B cell (primary cell): ENCODE data around the gene NKG7. TPM values are rescaled to one million over a fixed set of nuclear protein-coding genes. Genes with fewer than 3 reads are reported as not detected.

Experiments used
- ATAC-seq: fragments of 200-7000 bp; cut with Tn5 transposase; one replicate; pipeline ENCODE4 v1.10.0; 2021; ENCODE audit warnings: low read depth, mild to moderate bottlenecking, moderate number of reproducible peaks, moderate library complexity
- CTCF ChIA-PET: fragments of 350-600 bp; sonication (Branson Sonifier 250); formaldehyde crosslinking; loops from one replicate; lab custom pipeline; 2021; ENCODE audit warnings: antibody characterized with exemption, inconsistent platforms; lab: Charles Lee
- POLR2A ChIA-PET: fragments of 350-600 bp; sonication (Branson Sonifier 250); formaldehyde crosslinking; loops from one replicate; lab custom pipeline; 2021; ENCODE audit warnings: antibody characterized with exemption; lab: Charles Lee
- DNase-seq: peaks from one replicate; pipeline ENCODE4 v3.0.0; 2013
- H2AFZ ChIP-seq: 2 replicates; pipeline ENCODE4 v1.6.1; 2012; ENCODE audit warnings: mild to moderate bottlenecking, low read depth, low read length; ENCODE audit not compliant: insufficient read depth, poor library complexity, severe bottlenecking
- H3K27ac ChIP-seq, 2 donors: 1 replicate in 1 of 2; 2 replicates in 1 of 2; pipeline ENCODE4 v1.5.1; 2012 to 2013; ENCODE audit warnings: low read length in 2 of 2, mild to moderate bottlenecking in 2 of 2, moderate library complexity in 1 of 2
- H3K27me3 ChIP-seq, 4 experiments: fragments of 200-600 bp in 1 of 4; sonication (generic) in 1 of 4; replicated peaks in 1 of 4; 1 replicate in 2 of 4; 2 replicates in 2 of 4; pipeline versions ENCODE4 v1.6.1 to v1.7.0; 2013 to 2016; ENCODE audit warnings: low read length in 3 of 4, mild to moderate bottlenecking in 2 of 4, mixed read lengths in 1 of 4, moderate library complexity in 1 of 4; ENCODE audit not compliant: insufficient read depth in 4 of 4, control insufficient read depth in 3 of 4; ENCODE audit errors: control extremely low read depth in 1 of 4
- H3K36me3 ChIP-seq, 2 experiments: replicated peaks in 1 of 2; 1 replicate in 1 of 2; 2 replicates in 1 of 2; pipeline versions ENCODE4 v1.6.1 to v1.7.1; 2013; ENCODE audit warnings: low read length in 1 of 2; ENCODE audit not compliant: insufficient read depth in 2 of 2, control insufficient read depth in 1 of 2; ENCODE audit errors: control extremely low read depth in 1 of 2, extremely low read depth in 1 of 2
- H3K4me1 ChIP-seq, 2 donors: fragments of 200-600 bp in 1 of 2; sonication (generic) in 1 of 2; 1 replicate in 1 of 2; 2 replicates in 1 of 2; pipeline versions ENCODE4 v1.5.1 to v1.6.1; 2013 to 2017; ENCODE audit warnings: low read length in 2 of 2; ENCODE audit not compliant: control insufficient read depth in 2 of 2, insufficient read depth in 2 of 2
- H3K4me2 ChIP-seq: replicated peaks from 2 replicates; pipeline ENCODE3; 2012; ENCODE audit warnings: mild to moderate bottlenecking, low read depth, low read length; ENCODE audit not compliant: poor library complexity, severe bottlenecking
- H3K4me3 ChIP-seq, 5 experiments: fragments of 200-600 bp in 1 of 5; sonication (generic) in 1 of 5; 1 replicate in 3 of 5; 2 replicates in 2 of 5; pipeline versions ENCODE4 v1.5.1 to v1.7.0; 2011 to 2016; ENCODE audit warnings: low read length in 4 of 5, mild to moderate bottlenecking in 4 of 5, low read depth in 2 of 5, control low read depth in 1 of 5, moderate library complexity in 1 of 5; ENCODE audit not compliant: insufficient read depth in 1 of 5; ENCODE audit errors: control extremely low read depth in 1 of 5, extremely low read depth in 1 of 5
- H3K79me2 ChIP-seq: fragments of 200-600 bp; sonication (generic); one replicate; pipeline ENCODE4 v1.6.0; 2016; ENCODE audit warnings: low read length; ENCODE audit not compliant: control insufficient read depth, insufficient read depth
- H3K9ac ChIP-seq: fragments of 200-600 bp; sonication (generic); 2 replicates; pipeline ENCODE4 v1.6.1; 2017; ENCODE audit warnings: mild to moderate bottlenecking, low read length, moderate library complexity
- H3K9me3 ChIP-seq, 3 donors: one replicate each; pipeline versions ENCODE4 v1.6.1 to v1.7.1; 2013; ENCODE audit warnings: low read length in 2 of 3; ENCODE audit not compliant: control insufficient read depth in 2 of 3, insufficient read depth in 1 of 3; ENCODE audit errors: control extremely low read depth in 1 of 3
- H4K20me1 ChIP-seq: 2 replicates; pipeline ENCODE4 v1.6.0; 2012; ENCODE audit warnings: mild to moderate bottlenecking, low read length; ENCODE audit not compliant: insufficient read depth, control insufficient read depth, poor library complexity, severe bottlenecking
- H3K27ac Mint-ChIP-seq: one replicate; pipeline ENCODE4 v1.8.0; 2021; ENCODE audit warnings: mixed read lengths
- H3K27me3 Mint-ChIP-seq: one replicate; pipeline ENCODE4 v1.8.0; 2021; ENCODE audit warnings: mixed read lengths
- H3K4me1 Mint-ChIP-seq: one replicate; pipeline ENCODE4 v1.8.0; 2021; ENCODE audit warnings: mixed read lengths
- H3K4me3 Mint-ChIP-seq: one replicate; pipeline ENCODE4 v1.8.0; 2021; ENCODE audit warnings: mixed read lengths
- H3K9me3 Mint-ChIP-seq: one replicate; pipeline ENCODE4 v1.8.0; 2022; ENCODE audit warnings: mixed read lengths; ENCODE audit not compliant: insufficient read depth
- CTCF ChIP-seq: fragments of 200-600 bp; IDR thresholded peaks from one replicate; pipeline ENCODE4 v1.8.0; 2022; ENCODE audit warnings: antibody characterized with exemption, mild to moderate bottlenecking
- EZH2 ChIP-seq: IDR thresholded peaks from 2 replicates; pipeline ENCODE4 v1.6.1; 2012; ENCODE audit warnings: borderline replicate concordance, low read depth, mild to moderate bottlenecking, moderate library complexity, low read length; ENCODE audit not compliant: insufficient read depth, poor library complexity, severe bottlenecking
- WGBS: methylation state at CpG from one replicate; pipeline ENCODE4 v1.1.5; 2013; ENCODE audit warnings: missing lambda C conversion rate; ENCODE audit not compliant: insufficient coverage; 5-methylcytosine and 5-hydroxymethylcytosine counted together
- intact Hi-C: fragments of 100-400 bp; cut with micrococcal nuclease; formaldehyde crosslinking; loops from one replicate; pipeline ENCODE4 v1.10.0; 2022
- polyA plus RNA-seq: library from polyadenylated mRNA; depleted of rRNA; stranded (reverse); fragments of >200 nt; gene quantifications from 2 replicates; pipeline ENCODE4 v1.2.3, GENCODE V29; 2012
- total RNA-seq, 2 donors: library from RNA; stranded (reverse); fragments of 120-200 nt in 1 of 2; gene quantifications; 1 replicate in 1 of 2; 2 replicates in 1 of 2; pipeline versions ENCODE4 v1.2.3 to v1.2.4, GENCODE V29; 2013 to 2022

NKG7 gene
- total and polyA plus RNA-seq, 2 donors (not counting 1 experiment from before 2014, with no cell fraction given), result 1.9 to 6.6 TPM

DNA sequence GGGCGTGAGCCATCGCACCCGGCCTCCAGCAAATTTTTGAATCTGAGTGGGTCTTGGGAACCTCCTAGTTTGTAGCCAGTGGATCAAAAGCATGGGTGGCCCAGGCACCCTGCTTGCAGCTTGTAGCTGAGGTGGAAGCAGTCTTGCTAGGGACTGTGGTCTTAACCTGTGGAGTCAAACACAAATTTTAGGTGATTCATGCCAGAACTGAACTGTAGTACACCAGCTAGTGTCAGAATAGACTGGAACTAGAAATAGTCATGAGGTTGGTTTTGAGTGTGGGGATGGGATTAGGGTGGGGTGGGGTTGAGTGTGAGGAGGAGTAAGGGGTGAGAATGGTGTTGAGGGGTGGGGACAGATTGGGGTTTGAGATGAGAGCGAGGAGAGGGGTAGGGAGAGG lies 9.6 kb upstream of the NKG7 start:
- Histone ChIP-seq H4K20me1 (no peaks in the 10 kb centered on the region), H3K4me2 (no peak overlapping the region), H3K79me2 (no peaks in the 10 kb centered on the region), H3K4me1 (no peaks in the 10 kb centered on the region), H3K4me3 (no peak overlapping the region), H3K27ac (no peak overlapping the region), H3K9ac (no peak overlapping the region), H2AFZ (no peak overlapping the region), H3K27me3 (no peaks in the 10 kb centered on the region), H3K36me3 (no peaks in the 10 kb centered on the region), H3K9me3 (peaks cover 0 to 12% (median 3%) of the 10 kb centered on the region in 3 donors)
- WGBS, result 93% methylated on average over 2 of the region's 4 CpGs
- no peak for ATAC-seq
- ChIA-PET CTCF (no interaction called here), POLR2A (no interaction called here)
- H3K4me3 Mint-ChIP-seq, result no peak overlapping the region
- TF ChIP-seq EZH2 (no peak), CTCF (no peak)
- no peak for DNase-seq
- no peaks in the 10 kb centered on the region for H3K27me3 Mint-ChIP-seq
- H3K27ac Mint-ChIP-seq, result no peak overlapping the region
- H3K9me3 Mint-ChIP-seq, result no peaks in the 10 kb centered on the region
- no peaks in the 10 kb centered on the region for H3K4me1 Mint-ChIP-seq
- intact Hi-C loops, result no loop called here

DNA sequence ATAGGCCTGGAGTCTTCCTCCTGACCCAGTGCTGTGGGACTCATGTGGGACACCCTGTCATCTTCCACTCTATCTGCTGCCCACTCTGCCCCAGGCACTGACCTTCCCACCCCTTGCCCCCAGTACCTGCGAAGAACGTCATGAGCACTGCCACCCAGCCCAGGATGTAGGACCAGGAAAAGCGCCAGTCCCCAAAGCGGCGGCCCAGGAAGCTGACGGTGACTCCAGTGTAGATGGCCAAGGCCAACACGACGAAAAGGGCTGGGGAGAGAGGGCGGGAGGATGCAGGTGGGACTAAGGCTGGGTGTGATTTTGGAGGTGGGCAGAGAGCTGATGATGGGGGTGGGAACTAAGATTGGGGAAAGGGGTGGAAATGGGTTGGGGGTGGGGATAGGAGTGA lies 7.9 kb upstream of the NKG7 start:
- Histone ChIP-seq H2AFZ (no peak overlapping the region), H3K27me3 (no peaks in the 10 kb centered on the region), H3K79me2 (no peaks in the 10 kb centered on the region), H3K9me3 (peaks cover 0 to 12% (median 3%) of the 10 kb centered on the region in 3 donors), H3K4me2 (no peak overlapping the region), H3K27ac (no peak overlapping the region), H3K9ac (no peak overlapping the region), H3K4me3 (no peak overlapping the region), H3K36me3 (no peaks in the 10 kb centered on the region), H3K4me1 (no peaks in the 10 kb centered on the region), H4K20me1 (no peaks in the 10 kb centered on the region)
- Mint-ChIP-seq H3K4me1 (peaks cover under 1% of the 10 kb centered on the region), H3K9me3 (no peaks in the 10 kb centered on the region), H3K27ac (no peak overlapping the region), H3K4me3 (no peak overlapping the region), H3K27me3 (no peaks in the 10 kb centered on the region)
- ChIA-PET CTCF (no interaction called here), POLR2A (no interaction called here)
- TF ChIP-seq EZH2 (no peak), CTCF (no peak)
- intact Hi-C loops, result no loop called here
- DNase-seq, result no peak
- no peak for ATAC-seq
- 97% methylated on average over 8 of the region's 9 CpGs for WGBS
